ENCODE data around the gene SOWAHB. TPM values are rescaled to one million over a fixed set of nuclear protein-coding genes. Genes with fewer than 3 reads are reported as not detected.

SOWAHB gene
- total RNA-seq: 1 to 10 TPM; 2.0 to 4.2 TPM
- 1 to 10 TPM in 1 of 2 donors, under 1 TPM in 1; 0.28 to 1.9 TPM for polyA plus RNA-seq
- long read RNA-seq, donor 1, partial matches to known transcripts: 0 of 3 reads
- long read RNA-seq, donor 1, other reads (novel, unspliced or antisense): 0 of 3 reads
- long read RNA-seq, donor 2, partial matches to known transcripts: 0 of 2 reads
- long read RNA-seq, donor 2, other reads (novel, unspliced or antisense): 0 of 2 reads
- long read RNA-seq, donor 3, partial matches to known transcripts: 0 of 4 reads
- long read RNA-seq, donor 3, other reads (novel, unspliced or antisense): 0 of 4 reads
- long read RNA-seq, donor 4: 0 reads
- long read RNA-seq, donor 5, transcript SOWAHB-201 (1 exons, 3,220 nt): major isoform, 5 of 5 reads
- long read RNA-seq, donor 5, partial matches to known transcripts: 0 of 5 reads
- long read RNA-seq, donor 5, other reads (novel, unspliced or antisense): 0 of 5 reads

- no peak for TF ChIP-seq CTCF (IDR thresholded peaks at IDR 0.05; ENCODE audit: control extremely low read depth, extremely low read depth)
These were observed at the start of gene SOWAHB for GRCh38 chr4:76897536-76898384. Gene SOWAHB (minus strand): TSS chr4:76898144. CDS start chr4:76897849, 295 bp downstream.

GRCh38 chr4:76947369-76947768 is 49.4 kb upstream of the SOWAHB start:
- TF ChIP-seq CTCF (IDR thresholded peaks at IDR 0.05; ENCODE audit: control extremely low read depth, extremely low read depth): no peak
- ATAC-seq (ENCODE audit: insufficient read depth, low FRiP score): no peak
- Histone ChIP-seq H3K27ac (ENCODE audit: low read depth in 1 of 2, low read length in 1 of 2) (no peak overlapping the region), H3K36me3 (ENCODE audit: control insufficient read depth in 4 of 4, insufficient read depth in 4 of 4, low read length in 4 of 4) (no peaks in the 10 kb centered on the region), H3K9ac (ENCODE audit: insufficient read depth in 1 of 2, low read length in 2 of 2) (peak overlapping the region in 1 of 2 donors; percentile 19), H3K4me3 (no peak overlapping the region), H3K27me3 (ENCODE audit: control insufficient read depth in 3 of 3, insufficient read depth in 3 of 3, low read length in 2 of 3) (no peaks in the 10 kb centered on the region), H3K4me1 (ENCODE audit: control insufficient read depth in 5 of 5, insufficient read depth in 5 of 5, low read length in 5 of 5) (peaks cover 0 to 28% (median 8%) of the 10 kb centered on the region in 5 donors), H3K9me3 (ENCODE audit: control insufficient read depth in 4 of 4, insufficient read depth in 3 of 4, low read length in 3 of 4) (no peaks in the 10 kb centered on the region)
- DNase-seq: peak in 2 of 3 donors; percentile 22 to 42
- 84 to 88% methylated on average over 2 of the region's 2 CpGs for WGBS, 2 donors

More at GRCh38 chr4:76897536-76898384, at the start of gene SOWAHB:
- peak; percentile 86 for ATAC-seq (ENCODE audit: insufficient read depth, low FRiP score)
- Histone ChIP-seq H3K27me3 (ENCODE audit: control insufficient read depth in 3 of 3, insufficient read depth in 3 of 3, low read length in 2 of 3) (peaks cover 0 to 49% (median 40%) of the 10 kb centered on the region in 3 donors), H3K9ac (ENCODE audit: insufficient read depth in 1 of 2, low read length in 2 of 2) (peak within 1 kb of the TSS; percentile 6 to 32), H3K4me3 (peak within 1 kb of the TSS; percentile 51), H3K27ac (ENCODE audit: low read depth in 1 of 2, low read length in 1 of 2) (peak within 1 kb of the TSS in 1 of 2 donors; percentile 87), H3K4me1 (ENCODE audit: control insufficient read depth in 5 of 5, insufficient read depth in 5 of 5, low read length in 5 of 5) (peaks cover 0 to 19% (median 3%) of the 10 kb centered on the region in 5 donors), H3K9me3 (ENCODE audit: control insufficient read depth in 4 of 4, insufficient read depth in 3 of 4, low read length in 3 of 4) (no peaks in the 10 kb centered on the region), H3K36me3 (ENCODE audit: control insufficient read depth in 4 of 4, insufficient read depth in 4 of 4, low read length in 4 of 4) (no peaks in the 10 kb centered on the region)
- WGBS, 2 donors: 1 to 2% methylated on average over 75 to 76 of the region's 76 CpGs
- DNase-seq: peak; percentile 52 to 72 (median 71)

GRCh38 chr4:76943790-76944189 is 45.8 kb upstream of the SOWAHB start:
- DNase-seq (peak in 2 of 3 donors; percentile 20 to 33), ATAC-seq (ENCODE audit: insufficient read depth, low FRiP score) (no peak)
- no peaks in the 10 kb centered on the region for H3K36me3 ChIP-seq (ENCODE audit: control insufficient read depth in 4 of 4, insufficient read depth in 4 of 4, low read length in 4 of 4)
- no peak overlapping the region for H3K9ac ChIP-seq (ENCODE audit: insufficient read depth in 1 of 2, low read length in 2 of 2)
- no peak overlapping the region for H3K27ac ChIP-seq (ENCODE audit: low read depth in 1 of 2, low read length in 1 of 2)
- no peaks in the 10 kb centered on the region for H3K27me3 ChIP-seq (ENCODE audit: control insufficient read depth in 3 of 3, insufficient read depth in 3 of 3, low read length in 2 of 3)
- H3K9me3 ChIP-seq (ENCODE audit: control insufficient read depth in 4 of 4, insufficient read depth in 3 of 4, low read length in 3 of 4): peaks cover 0 to 4% (median 0%) of the 10 kb centered on the region in 4 donors
- 82 to 90% methylated on average over 1 of the region's 1 CpG for WGBS, 2 donors
- no peak overlapping the region for H3K4me3 ChIP-seq
- H3K4me1 ChIP-seq (ENCODE audit: control insufficient read depth in 5 of 5, insufficient read depth in 5 of 5, low read length in 5 of 5): peaks cover 0 to 13% (median 0%) of the 10 kb centered on the region in 5 donors
- no peak for TF ChIP-seq CTCF (IDR thresholded peaks at IDR 0.05; ENCODE audit: control extremely low read depth, extremely low read depth)
